ENCODE measurements around the gene BUD31. TPM values are rescaled to one million over a fixed set of nuclear protein-coding genes. Genes with fewer than 3 reads are reported as not detected.
A peak's percentile ranks its signal among the peaks of the same experiment; 100 is the strongest.
"Not testable (repeated sequence)": the region's sequence is repeated elsewhere in the genome, so short reads cannot be mapped to it uniquely, and the experiment has no call there.

BUD31 gene
- total RNA-seq, 2 experiments from 2014 or later, result 143 to 149 TPM

DNA sequence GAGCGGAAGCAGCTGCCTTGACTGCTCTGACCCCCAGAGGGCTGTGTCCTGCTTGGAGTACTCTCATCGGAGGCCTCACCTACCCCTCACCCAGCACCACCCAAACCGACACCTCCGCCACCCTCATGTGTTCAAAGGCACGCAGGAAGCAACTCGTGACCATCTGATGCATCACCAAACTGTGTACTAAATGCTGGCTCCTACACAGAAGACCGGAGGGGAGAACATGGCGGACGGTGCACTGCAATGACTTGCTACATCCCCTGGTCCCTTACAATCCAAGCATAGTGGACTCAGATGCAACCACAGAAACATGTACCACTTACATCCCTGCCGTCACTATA lies 3.8 kb upstream of the BUD31 start:
- H3K27me3 Mint-ChIP-seq, result no peaks in the 10 kb centered on the region
- no peaks in the 10 kb centered on the region for H3K9me3 Mint-ChIP-seq
- no peak for DNase-seq
- CTCF ChIA-PET, result interaction anchor here (1.2 kb wide), 1 partner anchor 13 kb away, joined by 3 read pairs; no protein-coding TSS in a partner anchor
- H3K4me3 Mint-ChIP-seq, result no peak overlapping the region
- peaks cover 27% of the 10 kb centered on the region for H3K4me1 Mint-ChIP-seq (ENCODE audit: low read depth)
- H3K27ac Mint-ChIP-seq, result no peak overlapping the region
- POLR2A ChIA-PET, result no interaction called here
- intact Hi-C loops (cut with micrococcal nuclease), result loop anchor here (10.0 kb wide), 1 partner anchor 150 kb away; the partner anchor contains the start of genes FAM200A and ZNF655
- H3K36me3 Mint-ChIP-seq, result peaks cover 39% of the 10 kb centered on the region

GRCh38 chr7:99406557-99406956 lies 2.2 kb upstream of the BUD31 start:
- intact Hi-C loops (cut with micrococcal nuclease), result loop anchor here (10.0 kb wide), 1 partner anchor 148 kb away; the partner anchor contains the start of genes FAM200A and ZNF655
- ChIA-PET CTCF (interaction anchor here (0.7 to 2.0 kb wide), 7 partner anchors 9 to 98 kb away, joined by 3 to 5 read pairs (median 4); partner anchors contain the start of gene ZKSCAN5), POLR2A (interaction anchor here (1.5 to 3.6 kb wide), 5 partner anchors 8 to 32 kb away, joined by 7 to 27 read pairs (median 8); partner anchors contain the start of gene ARPC1B)
- peaks cover 33% of the 10 kb centered on the region for H3K36me3 Mint-ChIP-seq
- peaks cover 37% of the 10 kb centered on the region for H3K4me1 Mint-ChIP-seq (ENCODE audit: low read depth)
- H3K27me3 Mint-ChIP-seq, result no peaks in the 10 kb centered on the region
- H3K4me3 Mint-ChIP-seq, result peak overlapping the region; percentile 44
- DNase-seq, result no peak
- peak overlapping the region; percentile 99 for H3K27ac Mint-ChIP-seq
- no peaks in the 10 kb centered on the region for H3K9me3 Mint-ChIP-seq

DNA sequence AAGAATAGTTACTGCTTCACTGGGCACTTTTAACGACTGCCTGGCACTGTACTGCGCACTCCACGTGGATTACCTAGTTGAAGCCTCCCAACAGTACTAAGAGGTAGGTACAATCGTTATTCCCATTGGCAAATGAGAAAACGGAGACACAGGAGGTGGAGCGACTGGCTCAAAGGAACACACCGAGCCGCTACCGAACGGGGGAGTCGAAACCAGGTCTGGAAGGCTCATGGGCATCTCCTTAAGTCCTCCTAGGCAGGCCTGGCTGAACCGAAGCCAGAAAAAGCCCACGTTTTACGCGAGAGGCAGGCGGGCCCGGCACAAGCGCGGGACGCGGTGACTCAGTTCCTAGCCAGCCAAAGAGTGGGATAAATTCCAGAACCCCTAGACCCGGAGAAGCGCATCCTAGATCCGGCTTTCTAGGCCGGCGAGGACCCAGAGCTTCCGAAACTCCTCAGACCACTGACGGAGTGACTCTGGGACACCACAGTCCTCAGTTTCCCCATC lies 844 bp upstream of the BUD31 start:
- intact Hi-C loops (cut with micrococcal nuclease), result loop anchor here (1.0 to 10.0 kb wide), 9 partner anchors 15 to 1021 kb away; partner anchors contain the start of genes ARPC1B, CPSF4, FAM200A and MEPCE
- CTCF ChIA-PET, result interaction anchor here (0.6 to 2.0 kb wide), 7 partner anchors 8 to 351 kb away, joined by 3 to 5 read pairs (median 4); partner anchors contain the start of gene ZKSCAN5
- POLR2A ChIA-PET, result interaction anchor here (1.1 to 3.6 kb wide), 11 partner anchors 9 to 150 kb away, joined by 3 to 27 read pairs (median 7); partner anchors contain the start of genes ARPC1A, ARPC1B, CPSF4 and PTCD1

DNA sequence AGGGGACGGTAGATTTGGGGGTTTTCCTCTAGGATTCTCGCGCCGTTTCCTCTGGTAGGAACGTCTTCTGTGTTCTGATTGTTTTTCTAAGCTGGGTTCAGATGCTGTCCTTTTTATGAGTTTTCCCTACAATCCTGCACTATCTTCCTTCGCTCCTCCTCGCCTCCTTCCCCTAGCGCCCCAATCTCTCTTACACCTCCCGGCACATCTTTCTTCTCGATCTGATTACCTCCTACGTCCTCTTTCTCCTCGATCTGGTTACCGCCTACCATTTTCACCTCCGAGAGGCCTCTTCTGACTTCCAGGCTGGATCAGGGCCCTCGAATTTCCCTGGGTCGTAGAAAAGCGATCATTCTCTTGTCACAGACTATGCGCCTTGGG lies 413 bp downstream of the BUD31 start:
- POLR2A ChIA-PET, result interaction anchor here (0.5 to 3.6 kb wide), 16 partner anchors 9 to 1767 kb away, joined by 3 to 27 read pairs (median 5); partner anchors contain the start of genes ARPC1B, CPSF4, PTCD1 and ZNF655
- H3K27me3 Mint-ChIP-seq, result no peaks in the 10 kb centered on the region
- CTCF ChIA-PET, result interaction anchor here (0.6 kb wide), 1 partner anchor 156 kb away, joined by 5 read pairs; no protein-coding TSS in a partner anchor
- H3K9me3 Mint-ChIP-seq, result no peaks in the 10 kb centered on the region
- H3K4me3 Mint-ChIP-seq, result peak overlapping the region; percentile 99
- H3K4me1 Mint-ChIP-seq (ENCODE audit: low read depth), result peaks cover 39% of the 10 kb centered on the region
- peak overlapping the region; percentile 99 for H3K27ac Mint-ChIP-seq
- peak; percentile 30 for DNase-seq
- intact Hi-C loops (cut with micrococcal nuclease), result loop anchor here (2.0 to 10.0 kb wide), 5 partner anchors 16 to 1020 kb away; partner anchors contain the start of genes FAM200A, MEPCE, ZCWPW1 and ZNF394
- H3K36me3 Mint-ChIP-seq, result peaks cover 32% of the 10 kb centered on the region

More for the DNA sequence above, 844 bp upstream of the BUD31 start:
- H3K27me3 Mint-ChIP-seq, result no peaks in the 10 kb centered on the region
- peaks cover 36% of the 10 kb centered on the region for H3K36me3 Mint-ChIP-seq
- H3K4me1 Mint-ChIP-seq (ENCODE audit: low read depth), result peaks cover 37% of the 10 kb centered on the region
- peak overlapping the region; percentile 99 for H3K27ac Mint-ChIP-seq
- H3K9me3 Mint-ChIP-seq, result no peaks in the 10 kb centered on the region
- H3K4me3 Mint-ChIP-seq, result peak overlapping the region; percentile 99
- DNase-seq, result peak; percentile 58

DNA sequence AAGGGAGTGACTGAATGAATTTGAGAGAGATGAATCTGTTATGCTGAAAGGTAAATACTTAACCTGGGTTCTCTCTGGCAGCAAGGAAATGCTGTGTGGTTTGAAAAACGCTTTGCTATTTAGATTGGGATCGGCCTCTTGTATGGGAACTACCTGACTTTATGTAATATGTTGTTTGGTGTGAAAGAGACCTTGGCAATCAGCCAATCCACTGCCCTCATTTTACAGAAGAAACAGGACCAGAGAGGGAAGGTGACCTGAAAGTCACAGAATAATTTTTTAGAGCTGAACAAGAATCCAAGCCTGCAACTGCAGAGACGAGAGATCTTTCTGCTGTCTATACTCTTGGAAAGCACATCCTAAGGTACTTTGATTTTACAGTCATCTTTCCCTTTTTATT lies 1.0 kb downstream of the BUD31 start:
- H3K27me3 Mint-ChIP-seq, result no peaks in the 10 kb centered on the region
- H3K27ac Mint-ChIP-seq, result peak overlapping the region; percentile 99
- intact Hi-C loops (cut with micrococcal nuclease), result loop anchor here (2.0 to 10.0 kb wide), 5 partner anchors 17 to 1019 kb away; partner anchors contain the start of genes FAM200A, MEPCE, ZCWPW1 and ZNF394
- DNase-seq, result no peak
- H3K36me3 Mint-ChIP-seq, result peaks cover 33% of the 10 kb centered on the region
- H3K4me3 Mint-ChIP-seq, result peak overlapping the region; percentile 99
- peaks cover 37% of the 10 kb centered on the region for H3K4me1 Mint-ChIP-seq (ENCODE audit: low read depth)
- H3K9me3 Mint-ChIP-seq, result no peaks in the 10 kb centered on the region
- CTCF ChIA-PET, result no interaction called here
- POLR2A ChIA-PET, result interaction anchor here (1.2 to 3.6 kb wide), 6 partner anchors 10 to 80 kb away, joined by 3 to 27 read pairs (median 8); partner anchors contain the start of gene ARPC1B

DNA sequence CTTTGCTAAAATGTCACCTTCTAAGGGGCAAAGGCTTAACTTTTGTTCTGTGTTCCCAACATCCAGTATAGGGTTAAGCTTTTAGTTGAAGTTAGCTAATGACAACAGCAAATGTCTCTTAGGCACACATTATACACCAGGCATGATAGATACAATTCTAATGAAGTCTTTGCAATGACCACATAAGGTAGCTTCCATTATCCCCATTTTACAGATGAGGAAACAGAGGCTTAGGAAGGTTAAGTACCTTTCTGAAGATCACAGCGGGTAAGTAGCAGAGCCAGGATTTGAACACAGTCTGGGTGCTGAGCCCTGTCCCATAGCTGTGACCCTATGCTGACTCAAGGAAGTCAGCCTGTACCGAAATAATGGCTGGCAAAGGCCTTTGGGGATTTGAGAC lies 1.9 kb downstream of the BUD31 start:
- Mint-ChIP-seq H3K27me3 (no peaks in the 10 kb centered on the region), H3K36me3 (peaks cover 38% of the 10 kb centered on the region), H3K4me3 (peak overlapping the region; percentile 99), H3K27ac (peak overlapping the region; percentile 58), H3K4me1 (ENCODE audit: low read depth) (peaks cover 36% of the 10 kb centered on the region), H3K9me3 (no peaks in the 10 kb centered on the region)
- DNase-seq, result no peak
- CTCF ChIA-PET, result no interaction called here
- POLR2A ChIA-PET, result no interaction called here
- intact Hi-C loops (cut with micrococcal nuclease), result no loop called here

- intact Hi-C loops (cut with micrococcal nuclease); H3K27me3 Mint-ChIP-seq; H3K4me3 Mint-ChIP-seq; POLR2A ChIA-PET; H3K9me3 Mint-ChIP-seq: not testable (repeated sequence)
- Mint-ChIP-seq H3K4me1 (ENCODE audit: low read depth) (peaks cover 16% of the 10 kb centered on the region), H3K36me3 (peaks cover 52% of the 10 kb centered on the region), H3K27ac (peak overlapping the region; percentile 16)
- DNase-seq, result peak; percentile 50
- CTCF ChIA-PET, result interaction anchor here (0.8 to 1.0 kb wide), 3 partner anchors 8 to 33 kb away, joined by 3 to 4 read pairs (median 3); no protein-coding TSS in a partner anchor
These were observed 6.9 kb downstream of the BUD31 start for GRCh38 chr7:99415513-99416127.

DNA sequence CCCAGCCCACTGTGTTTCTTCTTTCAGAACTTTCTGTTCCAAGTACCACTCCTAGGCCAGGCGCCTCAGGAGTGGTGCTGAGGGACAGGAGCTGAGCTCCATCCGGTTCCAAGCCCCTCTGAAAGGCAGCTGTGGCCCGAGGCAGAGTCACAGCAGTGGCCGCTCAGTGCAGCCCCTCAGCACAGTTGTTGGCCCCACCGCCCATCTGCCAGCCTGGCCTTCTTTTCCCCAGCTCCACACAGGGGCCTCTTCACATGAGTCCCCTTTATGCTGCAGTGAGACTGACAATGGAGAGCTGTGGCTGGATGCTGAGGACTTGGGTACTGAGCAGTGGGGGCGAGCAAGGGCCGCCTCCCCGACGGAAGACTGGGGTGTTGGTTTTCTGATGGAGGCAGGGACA lies 9.5 kb downstream of the BUD31 start:
- ChIA-PET POLR2A (no interaction called here), CTCF (no interaction called here)
- peaks cover 34% of the 10 kb centered on the region for H3K36me3 Mint-ChIP-seq
- intact Hi-C loops (cut with micrococcal nuclease), result no loop called here
- H3K4me3 Mint-ChIP-seq, result no peak overlapping the region
- H3K4me1 Mint-ChIP-seq (ENCODE audit: low read depth), result peaks cover 9% of the 10 kb centered on the region
- no peak for DNase-seq
- H3K27me3 Mint-ChIP-seq, result no peaks in the 10 kb centered on the region
- no peaks in the 10 kb centered on the region for H3K9me3 Mint-ChIP-seq
- no peak overlapping the region for H3K27ac Mint-ChIP-seq

GRCh38 chr7:99419323-99420021 lies 10.7 kb downstream of the BUD31 start:
- ChIA-PET POLR2A (interaction anchor here (2.1 kb wide), 1 partner anchor 12 kb away, joined by 7 read pairs; the partner anchor contains the start of genes BUD31 and PDAP1), CTCF (interaction anchor here (0.8 kb wide), 1 partner anchor 44 kb away, joined by 3 read pairs; no protein-coding TSS in a partner anchor)
- H3K27me3 Mint-ChIP-seq, result no peaks in the 10 kb centered on the region
- H3K4me3 Mint-ChIP-seq, result no peak overlapping the region
- H3K27ac Mint-ChIP-seq, result no peak overlapping the region
- H3K36me3 Mint-ChIP-seq, result peaks cover 33% of the 10 kb centered on the region
- H3K9me3 Mint-ChIP-seq, result no peaks in the 10 kb centered on the region
- peaks cover 8% of the 10 kb centered on the region for H3K4me1 Mint-ChIP-seq (ENCODE audit: low read depth)
- no peak for DNase-seq
- intact Hi-C loops (cut with micrococcal nuclease), result no loop called here

- DNase-seq, result no peak
- Mint-ChIP-seq H3K36me3 (peaks cover 27% of the 10 kb centered on the region), H3K4me3 (no peak overlapping the region), H3K9me3 (no peaks in the 10 kb centered on the region), H3K4me1 (ENCODE audit: low read depth) (peaks cover 6% of the 10 kb centered on the region), H3K27me3 (no peaks in the 10 kb centered on the region), H3K27ac (no peak overlapping the region)
- POLR2A ChIA-PET, result interaction anchor here (0.6 to 2.1 kb wide), 3 partner anchors 12 to 77 kb away, joined by 3 to 7 read pairs (median 3); partner anchors contain the start of genes BUD31 and PDAP1
- intact Hi-C loops (cut with micrococcal nuclease), result no loop called here
- CTCF ChIA-PET, result interaction anchor here (0.8 kb wide), 1 partner anchor 44 kb away, joined by 3 read pairs; no protein-coding TSS in a partner anchor
These were observed 11.4 kb downstream of the BUD31 start for GRCh38 chr7:99420213-99420612.

- POLR2A ChIA-PET, result interaction anchor here (2.1 kb wide), 1 partner anchor 13 kb away, joined by 7 read pairs; the partner anchor contains the start of genes BUD31 and PDAP1
- H3K27me3 Mint-ChIP-seq, result no peaks in the 10 kb centered on the region
- no peak for DNase-seq
- no peaks in the 10 kb centered on the region for H3K9me3 Mint-ChIP-seq
- CTCF ChIA-PET, result no interaction called here
- no peak overlapping the region for H3K4me3 Mint-ChIP-seq
- H3K4me1 Mint-ChIP-seq (ENCODE audit: low read depth), result peaks cover 3% of the 10 kb centered on the region
- no peak overlapping the region for H3K27ac Mint-ChIP-seq
- H3K36me3 Mint-ChIP-seq, result peaks cover 28% of the 10 kb centered on the region
- intact Hi-C loops (cut with micrococcal nuclease), result no loop called here
These were observed 12.2 kb downstream of the BUD31 start for GRCh38 chr7:99420986-99421385.

All from activated CD4-positive, alpha-beta memory T cell treated with anti-CD3 and anti-CD28 coated beads for 36 hours (primary cell).